ENCODE measurements around the gene MNT.

Gene MNT

GRCh38 chr17:2395258-2396181 is 5.3 kb downstream of the MNT start:
- no peak for DNase-seq

- no peak for DNase-seq
Measured at GRCh38 chr17:2394775-2395201, 6.1 kb downstream of the MNT start.

GRCh38 chr17:2393954-2394749 is 6.7 kb downstream of the MNT start:
- DNase-seq, result no peak

GRCh38 chr17:2393174-2393953 is 7.5 kb downstream of the MNT start:
- peak; percentile 77 to 84 for DNase-seq

- DNase-seq, result peak; percentile 92 to 95
Measured at GRCh38 chr17:2392252-2393173, 8.3 kb downstream of the MNT start.

- no peak for DNase-seq
Measured at GRCh38 chr17:2391597-2392251, 9.1 kb downstream of the MNT start.

GRCh38 chr17:2390199-2390836 is 10.5 kb downstream of the MNT start:
- DNase-seq, result no peak

GRCh38 chr17:2388683-2389055 is 12.2 kb downstream of the MNT start:
- no peak for DNase-seq

- DNase-seq, result no peak
Measured at GRCh38 chr17:2388020-2388682, 12.7 kb downstream of the MNT start.

GRCh38 chr17:2387086-2388019 is 13.5 kb downstream of the MNT start:
- DNase-seq, result no peak

GRCh38 chr17:2386400-2387085 is 14.3 kb downstream of the MNT start:
- no peak for DNase-seq

GRCh38 chr17:2385240-2386210 is 15.3 kb downstream of the MNT start:
- no peak for DNase-seq

- no peak for DNase-seq
Measured at GRCh38 chr17:2384439-2385127, 16.3 kb downstream of the MNT start.

- DNase-seq, result no peak
Measured at GRCh38 chr17:2383628-2384167, 17.2 kb downstream of the MNT start.

GRCh38 chr17:2380950-2381649 is 19.8 kb downstream of the MNT start:
- DNase-seq, result no peak
